Left kidney (tissue), 1 donor: Measurements from ENCODE around the gene CDC20. TPM values are rescaled to one million over a fixed set of nuclear protein-coding genes. Genes with fewer than 3 reads are reported as not detected.

Source experiments
- polyA plus RNA-seq: library from polyadenylated mRNA; unstranded; fragments of 120-200 nt; gene quantifications from one replicate; pipeline ENCODE4 v1.2.1, GENCODE V29; 2013; ENCODE audit not compliant: insufficient read length

CDC20 gene
- polyA plus RNA-seq, 1 donor: 47.4 TPM

Other genes starting within 250 kb of the CDC20 start
- 77.5 TPM for gene EBNA1BP2, start 186.7 kb upstream of the CDC20 start, polyA plus RNA-seq
- 5.4 TPM for gene CFAP57, start 186.7 kb upstream of the CDC20 start, polyA plus RNA-seq
- 15.6 TPM for gene TMEM125, start 89.0 kb upstream of the CDC20 start, polyA plus RNA-seq
- gene C1orf210, start 73.4 kb upstream of the CDC20 start, polyA plus RNA-seq: 21.1 TPM
- 47.3 TPM for gene TIE1, start 58.0 kb upstream of the CDC20 start, polyA plus RNA-seq
- gene MPL, start 21.2 kb upstream of the CDC20 start, polyA plus RNA-seq: 0.83 TPM
- 84.1 TPM for gene ELOVL1, start 9.0 kb downstream of the CDC20 start, polyA plus RNA-seq
- 39.3 TPM for gene MED8, start 30.8 kb downstream of the CDC20 start, polyA plus RNA-seq
- 31.4 TPM for gene SZT2, start 30.9 kb downstream of the CDC20 start, polyA plus RNA-seq
- gene HYI, start 95.0 kb downstream of the CDC20 start, polyA plus RNA-seq: 35.4 TPM
- 240 TPM for gene PTPRF, start 171.9 kb downstream of the CDC20 start, polyA plus RNA-seq